Measurements from ENCODE around the gene ZNF646. TPM values are rescaled to one million over a fixed set of nuclear protein-coding genes. Genes with fewer than 3 reads are reported as not detected.
A peak's percentile ranks its signal among the peaks of the same experiment; 100 is the strongest.

ZNF646 gene
- total and polyA plus RNA-seq, 2 of the 13 experiments (the other 11 are each of a cell fraction or from before 2014, with no cell fraction given): 3.4 to 10.9 TPM

- TF ChIP-seq ATF6 (CRISPR knock-in tag; conservative IDR thresholded peaks at IDR 0.05) (no peak), ZMYM3 (CRISPR knock-in tag; IDR thresholded peaks at IDR 0.05) (no peak), FOXA3 (CRISPR knock-in tag; IDR thresholded peaks at IDR 0.05) (peak; percentile 15; the same call in 1 of the 2 replicates), ZNF383 (CRISPR knock-in tag; IDR thresholded peaks at IDR 0.05; ENCODE audit: borderline replicate concordance) (no peak), BRF2 (CRISPR knock-in tag; IDR thresholded peaks at IDR 0.05) (no peak), BCLAF1 (IDR thresholded peaks at IDR 0.05) (no peak), IKZF5 (CRISPR knock-in tag; IDR thresholded peaks at IDR 0.05) (0 out of 2 replicates have a peak, but pooled peaks have one; percentile 19), ZBTB44 (CRISPR knock-in tag; IDR thresholded peaks at IDR 0.05) (0 out of 2 replicates have a peak, but pooled peaks have one; percentile 13), HNRNPK (IDR thresholded peaks at IDR 0.05; ENCODE audit: low read depth, low read length, poor library complexity, severe bottlenecking) (peak; percentile 35), PRMT3 (CRISPR knock-in tag; IDR thresholded peaks at IDR 0.05; ENCODE audit: borderline replicate concordance, low read depth) (no peak), ZNF136 (CRISPR knock-in tag; IDR thresholded peaks at IDR 0.05; ENCODE audit: low read depth) (peak; percentile 97; the same call in 1 of the 2 replicates), CERS6 (CRISPR knock-in tag; IDR thresholded peaks at IDR 0.05) (no peak), DMTF1 (CRISPR knock-in tag; IDR thresholded peaks at IDR 0.05) (no peak), SIX1 (CRISPR knock-in tag; IDR thresholded peaks at IDR 0.05; ENCODE audit: borderline replicate concordance) (no peak), TP53 (CRISPR knock-in tag; conservative IDR thresholded peaks at IDR 0.05) (no peak; the same call in 1 of the 2 replicates)
These were observed 40.3 kb upstream of the ZNF646 start (continued) for GRCh38 chr16:31033709-31034492.
